ENCODE results near the gene PRUNE2. TPM values are rescaled to one million over a fixed set of nuclear protein-coding genes. Genes with fewer than 3 reads are reported as not detected.

The PRUNE2 gene
- total RNA-seq, 1 donor from 2014 or later, result 8.7 TPM

DNA sequence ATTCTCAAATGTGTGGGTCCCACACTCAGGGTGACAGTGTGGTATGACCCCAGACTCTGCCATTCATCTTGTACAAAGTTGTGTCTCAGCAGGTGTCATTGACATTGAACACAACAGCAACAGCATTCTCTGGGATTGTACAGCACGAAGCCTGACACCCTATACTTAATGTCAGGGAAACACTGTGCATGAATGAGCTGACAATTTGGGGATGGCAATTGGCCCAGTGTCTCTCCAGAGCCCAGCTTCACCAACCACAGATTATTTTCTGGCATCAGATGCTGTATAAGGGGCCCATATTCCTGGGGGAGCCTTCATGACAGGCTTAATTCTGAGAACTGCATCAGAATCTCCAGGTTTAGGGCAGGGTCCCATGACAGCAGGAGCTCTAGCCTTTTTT, 303.7 kb downstream of the PRUNE2 start:
- Histone ChIP-seq H3K79me2 (ENCODE audit: insufficient read depth, low read length) (no peaks in the 10 kb centered on the region), H3K4me3 (ENCODE audit: insufficient read depth, low read depth, low read length) (no peak overlapping the region), H3K36me3 (ENCODE audit: insufficient read depth, low read length) (peaks cover 2% of the 10 kb centered on the region), H3K27me3 (ENCODE audit: insufficient read depth, low read length) (no peaks in the 10 kb centered on the region), H3K9me3 (ENCODE audit: insufficient read depth, low read depth, low read length) (no peaks in the 10 kb centered on the region), H3K9ac (ENCODE audit: low read length) (no peak overlapping the region), H4K20me1 (ENCODE audit: insufficient read depth, low read length) (no peaks in the 10 kb centered on the region), H2AFZ (ENCODE audit: low read depth, low read length) (no peak overlapping the region), H3K4me1 (ENCODE audit: insufficient read depth, low read length) (no peaks in the 10 kb centered on the region), H3K27ac (ENCODE audit: low read depth, low read length) (no peak overlapping the region), H3K4me2 (ENCODE audit: low read length) (no peak overlapping the region)
- FAIRE-seq (no peak), DNase-seq (ENCODE audit: low read depth) (no peak)
- TF ChIP-seq EZH2 (IDR thresholded peaks at IDR 0.05; ENCODE audit: insufficient read depth, low read length), result no peak
- TF ChIP-seq, protein P1, sequence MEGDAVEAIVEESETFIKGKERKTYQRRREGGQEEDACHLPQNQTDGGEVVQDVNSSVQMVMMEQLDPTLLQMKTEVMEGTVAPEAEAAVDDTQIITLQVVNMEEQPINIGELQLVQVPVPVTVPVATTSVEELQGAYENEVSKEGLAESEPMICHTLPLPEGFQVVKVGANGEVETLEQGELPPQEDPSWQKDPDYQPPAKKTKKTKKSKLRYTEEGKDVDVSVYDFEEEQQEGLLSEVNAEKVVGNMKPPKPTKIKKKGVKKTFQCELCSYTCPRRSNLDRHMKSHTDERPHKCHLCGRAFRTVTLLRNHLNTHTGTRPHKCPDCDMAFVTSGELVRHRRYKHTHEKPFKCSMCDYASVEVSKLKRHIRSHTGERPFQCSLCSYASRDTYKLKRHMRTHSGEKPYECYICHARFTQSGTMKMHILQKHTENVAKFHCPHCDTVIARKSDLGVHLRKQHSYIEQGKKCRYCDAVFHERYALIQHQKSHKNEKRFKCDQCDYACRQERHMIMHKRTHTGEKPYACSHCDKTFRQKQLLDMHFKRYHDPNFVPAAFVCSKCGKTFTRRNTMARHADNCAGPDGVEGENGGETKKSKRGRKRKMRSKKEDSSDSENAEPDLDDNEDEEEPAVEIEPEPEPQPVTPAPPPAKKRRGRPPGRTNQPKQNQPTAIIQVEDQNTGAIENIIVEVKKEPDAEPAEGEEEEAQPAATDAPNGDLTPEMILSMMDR (IDR thresholded peaks at IDR 0.05; ENCODE audit: insufficient read depth, low read depth, low read length), result no peak
- H3K27ac Mint-ChIP-seq (ENCODE audit: unreplicated experiment), result no peak overlapping the region
- H3K4me3 Mint-ChIP-seq (ENCODE audit: unreplicated experiment), result no peak overlapping the region
- H3K4me1 Mint-ChIP-seq (ENCODE audit: low read depth, unreplicated experiment), result peaks cover 5% of the 10 kb centered on the region
- peaks cover 2% of the 10 kb centered on the region for H3K36me3 Mint-ChIP-seq (ENCODE audit: low read depth, unreplicated experiment)
- H3K9me3 Mint-ChIP-seq (ENCODE audit: unreplicated experiment), result no peaks in the 10 kb centered on the region
- peaks cover 6% of the 10 kb centered on the region for H3K27me3 Mint-ChIP-seq (ENCODE audit: low read depth, unreplicated experiment)

DNA sequence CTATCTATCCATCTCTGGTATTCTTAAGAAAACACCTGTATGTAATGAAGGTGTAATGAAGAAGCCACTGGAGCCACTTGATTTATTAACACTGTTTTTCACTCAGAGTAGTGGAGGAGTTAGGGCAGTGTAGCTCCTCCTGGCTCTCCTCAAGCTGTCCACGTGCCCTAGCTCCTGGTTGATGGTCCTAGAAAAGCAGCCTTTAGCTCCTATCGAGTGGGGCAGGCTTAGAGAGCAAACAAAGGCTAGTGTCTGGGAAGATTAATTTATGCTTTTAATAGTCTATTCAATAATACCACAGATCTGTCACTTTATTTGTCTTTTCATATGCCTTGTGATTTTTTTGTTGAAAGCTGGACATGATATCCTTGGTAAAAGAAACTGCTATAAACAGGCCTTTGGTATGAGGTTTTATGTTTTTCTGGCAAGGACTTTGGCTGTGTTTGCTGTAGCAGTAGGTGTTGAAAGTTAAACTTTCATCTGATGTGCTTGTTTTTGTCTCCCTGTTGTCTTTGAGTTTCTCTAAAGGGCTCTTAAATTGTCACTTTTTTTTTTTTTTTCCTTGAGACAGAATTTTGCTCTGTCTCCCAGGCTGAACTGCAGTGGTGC, 305.8 kb downstream of the PRUNE2 start:
- Mint-ChIP-seq H3K4me3 (ENCODE audit: unreplicated experiment) (no peak overlapping the region), H3K9me3 (ENCODE audit: unreplicated experiment) (no peaks in the 10 kb centered on the region), H3K27ac (ENCODE audit: unreplicated experiment) (no peak overlapping the region), H3K27me3 (ENCODE audit: low read depth, unreplicated experiment) (peaks cover 6% of the 10 kb centered on the region), H3K4me1 (ENCODE audit: low read depth, unreplicated experiment) (peaks cover 8% of the 10 kb centered on the region), H3K36me3 (ENCODE audit: low read depth, unreplicated experiment) (peaks cover 2% of the 10 kb centered on the region)
- Histone ChIP-seq H2AFZ (ENCODE audit: low read depth, low read length) (no peak overlapping the region), H3K4me1 (ENCODE audit: insufficient read depth, low read length) (peaks cover 3% of the 10 kb centered on the region), H3K27me3 (ENCODE audit: insufficient read depth, low read length) (no peaks in the 10 kb centered on the region), H3K27ac (ENCODE audit: low read depth, low read length) (no peak overlapping the region), H4K20me1 (ENCODE audit: insufficient read depth, low read length) (no peaks in the 10 kb centered on the region), H3K4me2 (ENCODE audit: low read length) (no peak overlapping the region), H3K36me3 (ENCODE audit: insufficient read depth, low read length) (peaks cover 2% of the 10 kb centered on the region), H3K79me2 (ENCODE audit: insufficient read depth, low read length) (no peaks in the 10 kb centered on the region), H3K9ac (ENCODE audit: low read length) (no peak overlapping the region), H3K4me3 (ENCODE audit: insufficient read depth, low read depth, low read length) (no peak overlapping the region), H3K9me3 (ENCODE audit: insufficient read depth, low read depth, low read length) (no peaks in the 10 kb centered on the region)
- DNase-seq (ENCODE audit: low read depth) (no peak), FAIRE-seq (no peak)
- TF ChIP-seq, protein P1 (IDR thresholded peaks at IDR 0.05; ENCODE audit: insufficient read depth, low read depth, low read length), result no peak
- no peak for TF ChIP-seq EZH2 (IDR thresholded peaks at IDR 0.05; ENCODE audit: insufficient read depth, low read length)

DNA sequence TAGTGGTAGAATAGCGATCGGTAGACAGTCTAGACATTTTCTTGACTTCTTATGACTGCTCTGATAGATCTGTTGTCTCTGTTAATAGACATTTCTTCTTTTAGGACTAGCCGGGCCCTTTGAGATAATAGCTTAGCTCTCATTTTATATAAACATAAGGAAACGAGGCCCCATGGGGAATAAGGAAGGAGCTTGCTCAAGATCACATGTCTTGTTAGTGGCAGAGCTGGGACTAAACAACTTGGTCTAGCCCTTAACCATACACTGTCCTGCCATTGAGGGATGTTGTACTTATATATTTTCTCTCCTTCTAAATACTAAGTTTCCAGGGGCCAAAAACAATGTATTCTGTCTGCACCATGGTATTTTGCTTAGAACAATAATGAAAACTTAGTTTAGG, 306.9 kb downstream of the PRUNE2 start:
- TF ChIP-seq, protein P1 (IDR thresholded peaks at IDR 0.05; ENCODE audit: insufficient read depth, low read depth, low read length), result no peak
- no peak for TF ChIP-seq EZH2 (IDR thresholded peaks at IDR 0.05; ENCODE audit: insufficient read depth, low read length)
- no peaks in the 10 kb centered on the region for H3K9me3 ChIP-seq (ENCODE audit: insufficient read depth, low read depth, low read length)
- no peak for DNase-seq (ENCODE audit: low read depth)
- H3K36me3 ChIP-seq (ENCODE audit: insufficient read depth, low read length), result peaks cover 2% of the 10 kb centered on the region
- H3K4me1 Mint-ChIP-seq (ENCODE audit: low read depth, unreplicated experiment), result peaks cover 11% of the 10 kb centered on the region
- no peak overlapping the region for H3K4me3 Mint-ChIP-seq (ENCODE audit: unreplicated experiment)
- H3K27me3 ChIP-seq (ENCODE audit: insufficient read depth, low read length), result no peaks in the 10 kb centered on the region
- H3K4me2 ChIP-seq (ENCODE audit: low read length), result no peak overlapping the region
- no peaks in the 10 kb centered on the region for H3K79me2 ChIP-seq (ENCODE audit: insufficient read depth, low read length)
- no peak overlapping the region for H3K9ac ChIP-seq (ENCODE audit: low read length)
- no peaks in the 10 kb centered on the region for H3K9me3 Mint-ChIP-seq (ENCODE audit: unreplicated experiment)
- no peak overlapping the region for H3K27ac ChIP-seq (ENCODE audit: low read depth, low read length)
- peaks cover 3% of the 10 kb centered on the region for H3K4me1 ChIP-seq (ENCODE audit: insufficient read depth, low read length)
- H3K4me3 ChIP-seq (ENCODE audit: insufficient read depth, low read depth, low read length), result no peak overlapping the region
- no peaks in the 10 kb centered on the region for H4K20me1 ChIP-seq (ENCODE audit: insufficient read depth, low read length)
- no peak for FAIRE-seq
- H3K36me3 Mint-ChIP-seq (ENCODE audit: low read depth, unreplicated experiment), result peaks cover 2% of the 10 kb centered on the region
- peaks cover 11% of the 10 kb centered on the region for H3K27me3 Mint-ChIP-seq (ENCODE audit: low read depth, unreplicated experiment)
- no peak overlapping the region for H3K27ac Mint-ChIP-seq (ENCODE audit: unreplicated experiment)
- H2AFZ ChIP-seq (ENCODE audit: low read depth, low read length), result no peak overlapping the region
